Osteoblast (primary cell): ENCODE measurements around the gene CYP1B1. TPM values are rescaled to one million over a fixed set of nuclear protein-coding genes. Genes with fewer than 3 reads are reported as not detected.

Source experiments
- DNase-seq: peaks from one replicate; pipeline ENCODE4 v3.0.0; 2011; ENCODE audit warnings: low spot score, mixed read lengths; ENCODE audit not compliant: insufficient read length; ENCODE audit errors: missing footprints
- H2AFZ ChIP-seq: 2 replicates; pipeline ENCODE4 v1.6.0; 2011; ENCODE audit warnings: mild to moderate bottlenecking, low read length
- H3K27ac ChIP-seq: 2 replicates; pipeline ENCODE4 v1.5.1; 2011; ENCODE audit warnings: mild to moderate bottlenecking, low read depth, low read length, moderate library complexity
- H3K27me3 ChIP-seq: 2 replicates; pipeline ENCODE4 v1.6.0; 2012; ENCODE audit warnings: mild to moderate bottlenecking, control low read depth, inconsistent platforms, low read length, moderate library complexity; ENCODE audit not compliant: insufficient read depth
- H3K36me3 ChIP-seq: 2 replicates; pipeline ENCODE4 v1.5.1; 2011; ENCODE audit warnings: mild to moderate bottlenecking, low read length, control low read depth, moderate library complexity; ENCODE audit not compliant: insufficient read depth
- H3K4me1 ChIP-seq: 2 replicates; pipeline ENCODE4 v1.5.1; 2011; ENCODE audit warnings: mild to moderate bottlenecking, low read length, control low read depth, moderate library complexity; ENCODE audit not compliant: insufficient read depth
- H3K4me2 ChIP-seq: 2 replicates; pipeline ENCODE4 v1.6.0; 2011; ENCODE audit warnings: mild to moderate bottlenecking, low read length; ENCODE audit not compliant: insufficient read depth
- H3K4me3 ChIP-seq: fragments of 200-600 bp; sonication (generic); 3 replicates; pipeline ENCODE4 v1.5.1; 2012; ENCODE audit warnings: mild to moderate bottlenecking, low read length, inconsistent platforms; ENCODE audit not compliant: insufficient read depth
- H3K79me2 ChIP-seq: 2 replicates; pipeline ENCODE4 v1.6.0; 2012; ENCODE audit warnings: mild to moderate bottlenecking, low read length, control low read depth, inconsistent platforms; ENCODE audit not compliant: insufficient read depth
- H3K9me3 ChIP-seq: 2 replicates; pipeline ENCODE4 v1.5.1; 2011; ENCODE audit warnings: low read depth, low read length, control low read depth
- H4K20me1 ChIP-seq: 2 replicates; pipeline ENCODE4 v1.6.0; 2012; ENCODE audit warnings: mild to moderate bottlenecking, low read length, control low read depth; ENCODE audit not compliant: insufficient read depth
- total RNA-seq: library from RNA; depleted of rRNA; stranded (reverse); fragments of >200 nt; gene quantifications from 2 replicates; pipeline ENCODE4 v1.2.3, GENCODE V29; 2012
- TF ChIP-seq, protein P1 (sequence below): IDR thresholded peaks from 2 replicates; pipeline ENCODE4 v1.5.1; 2011; ENCODE audit warnings: mild to moderate bottlenecking, low read depth, low read length, moderate library complexity; ENCODE audit errors: extremely low read depth

The CYP1B1 gene
- total RNA-seq, 1 donor, result 827 TPM

DNA sequence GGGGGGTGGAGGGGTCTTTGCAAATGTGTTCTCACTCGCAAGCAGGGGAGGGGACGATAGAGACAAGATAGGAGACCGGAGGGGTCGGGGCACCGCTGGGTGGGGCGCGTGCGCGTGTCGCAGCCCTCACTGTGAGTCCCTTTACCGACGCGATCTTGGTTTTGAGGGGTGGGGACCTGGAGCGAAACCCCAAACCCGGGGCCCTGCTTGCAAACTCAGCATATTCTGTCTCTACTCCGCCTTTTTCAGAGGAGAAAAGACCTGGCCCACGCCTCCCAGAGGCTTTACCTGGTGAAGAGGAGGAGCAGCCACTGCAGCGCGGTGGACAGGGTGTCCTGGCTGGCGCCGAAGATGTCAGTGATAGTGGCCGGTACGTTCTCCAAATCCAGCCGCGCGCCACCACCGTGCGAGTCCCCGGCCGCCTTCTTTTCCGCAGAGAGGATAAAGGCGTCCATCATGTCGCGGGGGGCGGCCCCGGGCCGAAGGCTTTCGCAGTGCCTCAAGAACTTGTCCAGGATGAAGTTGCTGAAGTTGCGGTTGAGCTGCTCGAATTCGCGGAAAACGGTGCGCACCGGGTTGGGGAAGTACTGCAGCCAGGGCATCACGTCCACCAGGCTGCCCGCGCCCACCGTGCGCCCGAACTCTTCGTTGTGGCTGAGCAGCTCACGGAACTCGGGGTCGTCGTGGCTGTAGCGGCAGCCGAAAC is 1.7 kb downstream of the CYP1B1 start:
- peaks cover 39% of the 10 kb centered on the region for H3K36me3 ChIP-seq
- peak overlapping the region; percentile 88 for H3K4me2 ChIP-seq
- no peaks in the 10 kb centered on the region for H3K9me3 ChIP-seq
- TF ChIP-seq, protein P1, sequence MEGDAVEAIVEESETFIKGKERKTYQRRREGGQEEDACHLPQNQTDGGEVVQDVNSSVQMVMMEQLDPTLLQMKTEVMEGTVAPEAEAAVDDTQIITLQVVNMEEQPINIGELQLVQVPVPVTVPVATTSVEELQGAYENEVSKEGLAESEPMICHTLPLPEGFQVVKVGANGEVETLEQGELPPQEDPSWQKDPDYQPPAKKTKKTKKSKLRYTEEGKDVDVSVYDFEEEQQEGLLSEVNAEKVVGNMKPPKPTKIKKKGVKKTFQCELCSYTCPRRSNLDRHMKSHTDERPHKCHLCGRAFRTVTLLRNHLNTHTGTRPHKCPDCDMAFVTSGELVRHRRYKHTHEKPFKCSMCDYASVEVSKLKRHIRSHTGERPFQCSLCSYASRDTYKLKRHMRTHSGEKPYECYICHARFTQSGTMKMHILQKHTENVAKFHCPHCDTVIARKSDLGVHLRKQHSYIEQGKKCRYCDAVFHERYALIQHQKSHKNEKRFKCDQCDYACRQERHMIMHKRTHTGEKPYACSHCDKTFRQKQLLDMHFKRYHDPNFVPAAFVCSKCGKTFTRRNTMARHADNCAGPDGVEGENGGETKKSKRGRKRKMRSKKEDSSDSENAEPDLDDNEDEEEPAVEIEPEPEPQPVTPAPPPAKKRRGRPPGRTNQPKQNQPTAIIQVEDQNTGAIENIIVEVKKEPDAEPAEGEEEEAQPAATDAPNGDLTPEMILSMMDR, result no peak
- peak; percentile 58 for DNase-seq
- H3K4me3 ChIP-seq, result peak overlapping the region; percentile 80
- no peak overlapping the region for H2AFZ ChIP-seq
- peaks cover 7% of the 10 kb centered on the region for H4K20me1 ChIP-seq
- H3K27ac ChIP-seq, result peak overlapping the region; percentile 97
- H3K79me2 ChIP-seq, result peaks cover 33% of the 10 kb centered on the region
- peaks cover 23% of the 10 kb centered on the region for H3K27me3 ChIP-seq
- H3K4me1 ChIP-seq, result peaks cover 27% of the 10 kb centered on the region

DNA sequence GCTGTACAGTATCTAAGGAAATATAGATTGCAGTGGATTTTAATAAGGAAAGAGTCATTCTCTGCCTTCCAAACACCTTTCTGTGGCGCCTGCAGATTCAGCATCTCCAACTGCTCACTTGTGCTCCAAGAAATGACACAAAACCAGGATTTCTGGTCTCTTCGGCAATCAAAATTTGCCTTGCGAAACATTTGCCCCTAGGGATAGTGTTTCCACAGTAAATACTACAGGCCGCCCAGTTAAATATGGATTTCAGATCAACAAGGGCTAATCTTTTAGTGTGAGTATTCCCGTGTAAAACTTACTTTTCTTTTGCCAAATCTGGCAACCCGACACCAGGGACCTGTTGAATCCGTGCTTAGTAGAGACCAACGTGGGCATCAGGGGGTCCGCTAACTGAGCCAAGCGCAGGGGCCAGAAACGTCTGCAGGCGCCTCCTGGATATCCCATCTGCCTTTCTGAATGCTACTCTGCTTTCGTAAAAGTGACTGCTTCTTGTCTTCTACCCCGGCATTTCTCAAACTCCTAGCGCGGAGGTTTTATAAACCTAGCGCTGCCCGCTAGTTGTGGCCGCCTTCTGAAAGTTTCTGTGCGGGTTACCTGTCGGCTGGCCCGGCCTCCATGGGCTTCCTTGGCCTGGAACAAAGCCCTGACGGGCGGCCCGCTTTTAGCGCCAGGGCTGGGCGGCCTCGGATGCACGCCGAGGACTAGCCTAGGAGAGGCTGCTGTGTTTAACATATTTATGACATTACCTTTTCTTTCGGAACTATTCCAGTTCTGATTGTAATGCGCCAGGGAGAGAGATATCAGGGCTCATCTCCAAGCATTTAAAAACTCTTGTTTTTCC is 2.5 kb downstream of the CYP1B1 start:
- Histone ChIP-seq H3K9me3 (no peaks in the 10 kb centered on the region), H3K4me3 (peak overlapping the region; percentile 80), H2AFZ (no peak overlapping the region), H3K4me2 (peak overlapping the region; percentile 88), H3K4me1 (peaks cover 21% of the 10 kb centered on the region), H4K20me1 (peaks cover 7% of the 10 kb centered on the region), H3K27ac (peak overlapping the region; percentile 97), H3K79me2 (peaks cover 33% of the 10 kb centered on the region), H3K36me3 (peaks cover 39% of the 10 kb centered on the region), H3K27me3 (peaks cover 23% of the 10 kb centered on the region)
- TF ChIP-seq, protein P1, result no peak
- peak; percentile 49 for DNase-seq

- no peak overlapping the region for H2AFZ ChIP-seq
- peak overlapping the region; percentile 80 for H3K4me3 ChIP-seq
- H3K9me3 ChIP-seq, result no peaks in the 10 kb centered on the region
- peak overlapping the region; percentile 88 for H3K4me2 ChIP-seq
- peaks cover 54% of the 10 kb centered on the region for H3K36me3 ChIP-seq
- DNase-seq, result no peak
- no peak overlapping the region for H3K27ac ChIP-seq
- peaks cover 18% of the 10 kb centered on the region for H3K27me3 ChIP-seq
- H3K4me1 ChIP-seq, result peaks cover 26% of the 10 kb centered on the region
- peaks cover 32% of the 10 kb centered on the region for H3K79me2 ChIP-seq
- TF ChIP-seq, protein P1, result no peak
- peaks cover 7% of the 10 kb centered on the region for H4K20me1 ChIP-seq
These were observed 5.5 kb downstream of the CYP1B1 start for GRCh38 chr2:38070438-38070837.

DNA sequence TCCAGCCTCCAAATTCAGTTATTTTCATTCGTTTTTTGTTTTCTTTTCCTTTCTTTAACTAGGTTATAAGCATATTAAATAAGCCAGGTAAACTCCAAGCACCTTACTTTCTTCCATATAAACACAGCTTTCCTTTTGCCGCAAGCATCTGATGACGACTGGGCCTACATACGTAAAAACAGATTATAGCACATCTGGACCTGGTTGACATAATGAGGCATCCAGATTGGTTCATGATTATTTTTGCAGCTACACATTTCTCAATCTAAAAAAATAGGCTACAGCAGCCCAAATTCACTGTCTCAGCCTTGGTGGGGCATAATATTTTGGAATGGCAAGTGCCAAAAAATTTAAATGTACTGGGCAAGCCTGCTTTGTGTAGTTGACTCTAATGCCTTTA is 7.7 kb downstream of the CYP1B1 start:
- peaks cover 26% of the 10 kb centered on the region for H3K4me1 ChIP-seq
- H2AFZ ChIP-seq, result no peak overlapping the region
- H3K79me2 ChIP-seq, result peaks cover 12% of the 10 kb centered on the region
- peak overlapping the region; percentile 88 for H3K4me2 ChIP-seq
- H3K27me3 ChIP-seq, result peaks cover 6% of the 10 kb centered on the region
- peaks cover 7% of the 10 kb centered on the region for H4K20me1 ChIP-seq
- TF ChIP-seq, protein P1, result no peak
- H3K36me3 ChIP-seq, result peaks cover 59% of the 10 kb centered on the region
- H3K27ac ChIP-seq, result peak overlapping the region; percentile 5
- DNase-seq, result no peak
- peak overlapping the region; percentile 45 for H3K4me3 ChIP-seq
- H3K9me3 ChIP-seq, result no peaks in the 10 kb centered on the region
